Thoracic aorta (tissue), 2 donors: ENCODE measurements around the gene ANP32E. TPM values are rescaled to one million over a fixed set of nuclear protein-coding genes. Genes with fewer than 3 reads are reported as not detected.

Experiments
- ATAC-seq: fragments of 150-250 bp; one replicate; pipeline ENCODE4 v1.8.0; 2017; ENCODE audit warnings: low read depth; ENCODE audit not compliant: insufficient number of reproducible peaks, low FRiP score
- DNase-seq: peaks from one replicate; pipeline ENCODE4 v3.0.0-alpha.2; 2020; ENCODE audit warnings: low spot score
- H3K27ac ChIP-seq, 2 donors: fragments of 200-600 bp; sonication (generic); 1 replicate in 1 of 2; 2 replicates in 1 of 2; pipeline ENCODE4 v1.5.1; 2016; ENCODE audit warnings: mild to moderate bottlenecking in 2 of 2, moderate library complexity in 2 of 2
- H3K27me3 ChIP-seq: fragments of 200-600 bp; sonication (generic); replicated peaks from 2 replicates; pipeline ENCODE4 v1.6.0; 2016; ENCODE audit warnings: mild to moderate bottlenecking; ENCODE audit not compliant: insufficient read depth
- H3K36me3 ChIP-seq: fragments of 200-600 bp; sonication (generic); one replicate; pipeline ENCODE4 v1.5.1; 2016
- H3K4me1 ChIP-seq, 2 donors: fragments of 200-600 bp; sonication (generic); 1 replicate in 1 of 2; 2 replicates in 1 of 2; pipeline versions ENCODE4 v1.5.1 to v1.6.0; 2016; ENCODE audit warnings: low read depth in 2 of 2, mild to moderate bottlenecking in 1 of 2; ENCODE audit not compliant: control insufficient read depth in 1 of 2
- H3K4me3 ChIP-seq: fragments of 200-600 bp; sonication (generic); 2 replicates; pipeline ENCODE4 v1.5.1; 2016; ENCODE audit warnings: mild to moderate bottlenecking
- H3K9me3 ChIP-seq: fragments of 200-600 bp; sonication (generic); 2 replicates; pipeline ENCODE4 v1.5.1; 2016
- CTCF ChIP-seq: fragments of 200-600 bp; sonication (generic); IDR thresholded peaks from one replicate; pipeline ENCODE4 v1.5.1; 2019; ENCODE audit warnings: antibody characterized with exemption
- total RNA-seq, 2 donors: library from RNA; depleted of rRNA; stranded (reverse); fragments of >200 nt; gene quantifications; one replicate each; pipeline versions ENCODE4 v1.1.0 to v1.2.3, GENCODE V29; 2016

The ANP32E gene
- total RNA-seq, 2 donors from 2014 or later, result 10.7 to 22.2 TPM

DNA sequence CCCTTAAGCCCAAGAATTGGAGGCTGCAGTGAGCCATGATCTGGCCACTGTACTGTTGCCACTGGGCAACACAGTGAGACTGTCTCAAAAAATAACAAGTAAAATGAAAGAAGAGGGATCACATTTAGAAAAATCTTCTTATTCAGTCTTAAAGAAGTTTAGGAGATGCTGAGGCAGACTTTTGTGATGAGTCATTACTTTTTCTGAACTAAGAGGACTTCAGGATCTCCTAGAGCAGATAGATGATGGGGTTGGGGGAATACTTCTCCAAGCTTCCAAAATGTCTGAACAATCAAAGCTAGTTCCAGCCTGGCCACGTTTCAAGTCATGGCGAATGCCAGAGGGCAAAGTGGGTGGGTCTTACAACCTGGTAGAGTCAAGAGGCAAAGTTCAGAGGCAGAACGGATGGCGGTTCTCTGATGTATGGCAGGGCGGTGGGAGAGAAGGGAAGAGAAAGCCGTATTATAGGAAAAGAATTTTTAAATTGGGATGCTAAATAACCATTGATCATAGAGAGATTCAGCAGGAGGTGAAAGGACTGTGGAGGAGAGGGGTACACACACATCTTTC lies 44.3 kb upstream of the ANP32E start:
- H3K36me3 ChIP-seq, result no peaks in the 10 kb centered on the region
- DNase-seq (no peak), ATAC-seq (no peak)
- peak overlapping the region; percentile 96 to 97 for H3K27ac ChIP-seq
- no peaks in the 10 kb centered on the region for H3K27me3 ChIP-seq
- no peak overlapping the region for H3K4me3 ChIP-seq
- no peak for TF ChIP-seq CTCF
- H3K9me3 ChIP-seq, result no peaks in the 10 kb centered on the region
- peaks cover 10 to 22% of the 10 kb centered on the region in 2 donors for H3K4me1 ChIP-seq

DNA sequence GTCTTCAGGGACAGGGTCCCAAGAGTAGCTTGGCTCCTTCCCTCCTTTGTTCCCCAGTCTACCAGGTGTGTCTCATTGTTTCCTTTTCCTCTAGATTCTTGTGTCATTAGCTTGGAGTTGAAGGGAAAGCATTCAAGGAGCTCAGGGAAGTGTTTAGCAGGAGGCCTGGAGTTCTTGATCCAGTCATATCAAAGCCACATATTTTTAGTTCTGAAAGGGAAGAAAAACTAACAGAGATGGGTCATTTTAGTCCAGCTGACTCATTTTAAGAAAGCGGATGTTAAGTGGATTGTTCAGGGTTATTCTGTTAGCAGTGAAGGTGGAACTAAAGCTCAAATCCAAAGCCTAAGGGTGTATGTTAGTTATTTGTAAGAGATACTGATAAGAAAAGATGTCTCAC lies 37.4 kb upstream of the ANP32E start:
- TF ChIP-seq CTCF, result no peak
- Histone ChIP-seq H3K27ac (peak overlapping the region; percentile 70 to 76), H3K4me3 (peak overlapping the region; percentile 65), H3K9me3 (no peaks in the 10 kb centered on the region), H3K4me1 (peaks cover 17 to 30% of the 10 kb centered on the region in 2 donors), H3K36me3 (no peaks in the 10 kb centered on the region), H3K27me3 (no peaks in the 10 kb centered on the region)
- DNase-seq, result no peak
- ATAC-seq, result peak; percentile 31

DNA sequence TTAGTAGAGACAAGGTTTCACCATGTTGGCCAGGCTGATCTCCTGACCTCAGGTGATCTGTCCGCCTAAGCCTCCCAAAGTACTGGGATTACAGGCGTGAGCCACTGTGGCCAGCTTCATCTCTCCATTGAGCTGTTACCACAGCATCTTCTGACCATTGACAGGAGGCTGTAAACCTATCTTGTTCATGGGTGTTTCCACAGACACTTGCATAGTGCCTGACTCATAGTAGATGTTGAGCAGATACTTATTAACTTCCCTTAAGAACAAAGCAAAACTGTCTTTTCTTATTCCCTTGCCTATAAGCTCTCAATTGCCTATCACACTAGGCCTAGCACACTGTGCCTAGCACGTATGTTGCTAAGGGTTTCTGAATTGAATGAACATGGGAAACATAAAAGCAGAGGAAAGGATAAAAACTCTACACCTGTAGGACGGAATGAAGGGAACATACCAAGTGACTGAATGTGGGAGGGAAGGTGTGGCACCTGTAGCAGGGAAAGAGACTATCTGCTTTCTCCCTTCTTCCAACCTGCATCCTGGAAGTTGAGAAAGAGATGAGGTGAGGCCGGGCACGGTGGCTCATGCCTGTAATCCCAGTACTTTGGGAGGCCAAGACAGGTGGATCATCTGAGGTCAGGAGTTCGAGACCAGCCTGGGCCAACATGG lies 35.5 kb upstream of the ANP32E start:
- Histone ChIP-seq H3K36me3 (peaks cover 8% of the 10 kb centered on the region), H3K27me3 (no peaks in the 10 kb centered on the region), H3K27ac (peak overlapping the region; percentile 70 to 76), H3K4me3 (no peak overlapping the region), H3K9me3 (no peaks in the 10 kb centered on the region), H3K4me1 (peaks cover 24 to 44% of the 10 kb centered on the region in 2 donors)
- DNase-seq (no peak), ATAC-seq (no peak)
- no peak for TF ChIP-seq CTCF

DNA sequence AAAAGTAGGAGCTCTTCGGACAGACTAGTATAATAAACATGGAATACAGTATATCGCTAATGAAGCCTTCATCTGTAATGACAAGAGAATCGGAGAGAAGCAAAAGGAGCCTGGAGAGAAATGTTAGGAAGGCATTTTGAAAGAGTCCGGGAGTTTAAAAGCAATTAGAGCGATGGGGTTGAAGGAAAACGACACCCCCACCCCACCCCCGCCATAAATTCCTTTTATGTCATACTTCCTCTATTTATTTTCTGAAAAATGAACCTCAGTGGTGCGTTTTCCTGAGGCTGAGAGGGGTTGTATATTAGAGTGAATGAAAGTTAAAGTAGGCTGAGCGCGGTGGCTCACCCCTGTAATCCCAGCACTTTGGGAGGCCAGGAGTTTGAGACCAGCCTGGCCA lies 33.5 kb upstream of the ANP32E start:
- Histone ChIP-seq H3K27ac (peak overlapping the region; percentile 67 to 91), H3K9me3 (no peaks in the 10 kb centered on the region), H3K36me3 (peaks cover 22% of the 10 kb centered on the region), H3K4me1 (peaks cover 24 to 44% of the 10 kb centered on the region in 2 donors), H3K4me3 (peak overlapping the region; percentile 89), H3K27me3 (no peaks in the 10 kb centered on the region)
- TF ChIP-seq CTCF, result no peak
- no peak for DNase-seq
- ATAC-seq, result no peak

DNA sequence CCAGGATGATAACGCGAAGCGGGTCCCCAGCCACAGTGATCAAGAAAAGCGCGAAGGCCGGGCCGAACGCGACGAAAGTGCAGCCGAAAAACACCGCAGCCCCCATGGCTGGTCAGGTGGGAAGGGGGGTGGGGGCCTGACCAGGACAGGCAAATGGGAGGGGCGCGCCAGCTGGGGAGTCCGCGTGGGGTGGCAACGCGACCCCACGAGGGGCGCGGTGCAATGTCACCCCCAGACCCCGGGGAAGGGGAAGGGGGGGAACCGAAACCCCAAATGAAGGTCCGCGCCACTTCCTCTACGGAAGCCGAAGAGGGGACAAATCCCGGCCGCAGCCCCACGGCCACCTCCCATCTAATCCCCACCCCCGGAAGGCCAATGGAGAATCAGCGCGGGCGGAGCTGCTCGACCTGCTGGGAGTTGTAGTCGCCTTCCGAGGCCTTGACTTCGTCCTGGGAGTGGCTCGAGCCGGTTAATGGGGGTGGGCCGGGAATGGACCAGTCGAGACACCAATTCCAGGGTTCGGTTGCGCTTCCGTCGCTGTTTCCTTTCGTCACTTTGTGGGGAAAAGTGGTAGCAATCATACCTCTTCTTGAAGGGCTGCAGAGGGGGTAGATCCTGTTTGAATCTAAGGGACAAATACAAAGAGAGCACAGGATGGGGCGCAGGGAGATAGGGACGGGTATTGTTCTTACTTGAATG lies 32.9 kb upstream of the ANP32E start, which contains the start of gene APH1A:
TSS of gene APH1A (minus strand) at position 312 of the 699 bp plus-strand sequence. CDS start at position 106, 206 bp downstream.
- ATAC-seq, result peak; percentile 89
- no peak for TF ChIP-seq CTCF
- Histone ChIP-seq H3K4me1 (peaks cover 22 to 41% of the 10 kb centered on the region in 2 donors), H3K27me3 (no peaks in the 10 kb centered on the region), H3K36me3 (peaks cover 26% of the 10 kb centered on the region), H3K4me3 (peak within 1 kb of the TSS; percentile 89), H3K27ac (peak within 1 kb of the TSS; percentile 85 to 91), H3K9me3 (no peaks in the 10 kb centered on the region)
- DNase-seq, result peak; percentile 92
